Endothelial cell of umbilical vein (primary cell): ENCODE results near the gene SRGAP3. TPM values are rescaled to one million over a fixed set of nuclear protein-coding genes. Genes with fewer than 3 reads are reported as not detected.
A peak's percentile ranks its signal among the peaks of the same experiment; 100 is the strongest.

Source experiments
- BruUV-seq: library from RNA; stranded (reverse); fragments of 400-500 nt; replicated peaks from 2 replicates; lab custom pipeline; 2021; lab: Mats Ljungman, UMichigan
- CTCF ChIA-PET: fragments of 300-600, 350-600 bp; sonication (Branson Sonifier 250); formaldehyde crosslinking; loops from one replicate; lab custom pipeline; 2021; ENCODE audit warnings: antibody characterized with exemption, inconsistent platforms; lab: Charles Lee
- POLR2A ChIA-PET: fragments of 300-600, 350-600 bp; sonication (Branson Sonifier 250); formaldehyde crosslinking; loops from one replicate; lab custom pipeline; 2021; ENCODE audit warnings: antibody characterized with exemption, inconsistent platforms; lab: Charles Lee
- DNase-seq: peaks from one replicate; pipeline ENCODE4 v3.0.0-alpha.2; 2011; ENCODE audit warnings: low read depth, low spot score
- FAIRE-seq: peaks from 2 replicates; lab custom pipeline; 2011; peaks lifted over from hg19 to GRCh38; lab: Jason Lieb, UNC
- H2AFZ ChIP-seq: 2 replicates; pipeline ENCODE4 v1.6.0; 2012; ENCODE audit warnings: low read depth, low read length, control low read depth, inconsistent platforms
- H3K27ac ChIP-seq: 2 replicates; pipeline ENCODE4 v1.5.1; 2011; ENCODE audit warnings: low read depth, mild to moderate bottlenecking, control low read depth, low read length, moderate library complexity; ENCODE audit not compliant: insufficient read depth
- H3K27me3 ChIP-seq, 2 experiments: 2 replicates each; pipeline versions ENCODE4 v1.6.0 to v1.6.1; 2011; ENCODE audit warnings: low read length in 2 of 2, mixed read lengths in 1 of 2; ENCODE audit not compliant: control insufficient read depth in 2 of 2, insufficient read depth in 2 of 2
- H3K36me3 ChIP-seq, 2 experiments: 2 replicates in 1 of 2; 3 replicates in 1 of 2; pipeline ENCODE4 v1.5.1; 2011; ENCODE audit warnings: low read length in 2 of 2, mild to moderate bottlenecking in 1 of 2, moderate library complexity in 1 of 2; ENCODE audit not compliant: control insufficient read depth in 2 of 2, insufficient read depth in 2 of 2; ENCODE audit errors: extremely low read depth in 1 of 2
- H3K4me1 ChIP-seq: 3 replicates; pipeline ENCODE4 v1.5.1; 2011; ENCODE audit warnings: mild to moderate bottlenecking, low read length; ENCODE audit not compliant: control insufficient read depth, insufficient read depth; ENCODE audit errors: extremely low read depth
- H3K4me2 ChIP-seq: 2 replicates; pipeline ENCODE4 v1.6.1; 2011; ENCODE audit warnings: low read length, control low read depth, mixed read lengths; ENCODE audit not compliant: insufficient read depth
- H3K4me3 ChIP-seq, 3 experiments: fragments of 200-600 bp in 1 of 3; sonication (generic), shearing (Covaris generic) in 1 of 3; replicated peaks in 1 of 3; 2 replicates each; pipeline ENCODE4 v1.5.1; 2011 to 2016; ENCODE audit warnings: control low read depth in 3 of 3, low read length in 3 of 3, mild to moderate bottlenecking in 2 of 3, inconsistent platforms in 1 of 3, low read depth in 1 of 3, moderate library complexity in 1 of 3; ENCODE audit not compliant: insufficient read depth in 1 of 3
- H3K79me2 ChIP-seq: 2 replicates; pipeline ENCODE4 v1.6.0; 2012; ENCODE audit warnings: low read length, inconsistent platforms; ENCODE audit not compliant: control insufficient read depth, insufficient read depth
- H3K9ac ChIP-seq: replicated peaks from 2 replicates; pipeline ENCODE3; 2011; ENCODE audit warnings: low read length, control low read depth; ENCODE audit not compliant: insufficient read depth; ENCODE audit errors: extremely low read depth
- H3K9me1 ChIP-seq: replicated peaks from 3 replicates; pipeline ENCODE4 v1.6.0; 2011; ENCODE audit warnings: mild to moderate bottlenecking, low read length; ENCODE audit not compliant: control insufficient read depth, insufficient read depth; ENCODE audit errors: extremely low read depth
- H3K9me3 ChIP-seq: replicated peaks from 2 replicates; pipeline ENCODE4 v1.5.1; 2012; ENCODE audit warnings: low read length, inconsistent platforms; ENCODE audit not compliant: control insufficient read depth, insufficient read depth
- H4K20me1 ChIP-seq: replicated peaks from 2 replicates; pipeline ENCODE3; 2011; ENCODE audit warnings: mild to moderate bottlenecking, low read length; ENCODE audit not compliant: control insufficient read depth, insufficient read depth; ENCODE audit errors: extremely low read depth
- EZH2 ChIP-seq: IDR thresholded peaks from 2 replicates; pipeline ENCODE4 v1.6.1; 2012; ENCODE audit warnings: borderline replicate concordance, low read depth, mild to moderate bottlenecking, moderate library complexity, low read length, inconsistent platforms; ENCODE audit not compliant: severe bottlenecking
- FOS ChIP-seq: IDR thresholded peaks from 2 replicates; pipeline ENCODE4 v1.6.1; 2011; ENCODE audit warnings: mild to moderate bottlenecking, low read length, moderate library complexity, borderline replicate concordance; ENCODE audit not compliant: insufficient read depth
- GATA2 ChIP-seq: IDR thresholded peaks from 2 replicates; pipeline ENCODE4 v1.7.0; 2011; ENCODE audit warnings: low read depth, mild to moderate bottlenecking, moderate library complexity, mixed read lengths, low read length; ENCODE audit not compliant: insufficient read length, insufficient read depth
- JUN ChIP-seq: IDR thresholded peaks from 2 replicates; pipeline ENCODE4 v1.6.1; 2011; ENCODE audit warnings: borderline replicate concordance, low read depth; ENCODE audit not compliant: insufficient read length, insufficient read depth
- MYC ChIP-seq: IDR thresholded peaks from one replicate; pipeline ENCODE4 v1.6.1; 2011; ENCODE audit warnings: mild to moderate bottlenecking, low read depth, low read length
- POLR2A ChIP-seq: IDR thresholded peaks from 2 replicates; pipeline ENCODE4 v1.6.1; 2012; ENCODE audit warnings: low read depth, mild to moderate bottlenecking, control low read depth, low read length
- POLR2AphosphoS5 ChIP-seq: IDR thresholded peaks from 2 replicates; pipeline ENCODE4 v1.6.1; 2012; ENCODE audit warnings: low read depth, mild to moderate bottlenecking, control low read depth, low read length, moderate library complexity; ENCODE audit not compliant: insufficient read depth
- dilution Hi-C: fragments of 300-500 bp; cut with MboI; formaldehyde crosslinking; loops from one replicate; pipeline ENCODE4 v1.15.0; 2019; ENCODE audit warnings: low sequenced_read_pairs; ENCODE audit not compliant: extremely low pct_ligation_motif_present
- intact Hi-C: fragments of 100-400 bp; cut with micrococcal nuclease; formaldehyde crosslinking; loops from one replicate; pipeline ENCODE4 v1.10.0; 2022
- polyA plus RNA-seq, 4 experiments: library from polyadenylated mRNA; depleted of rRNA in 3 of 4; stranded (reverse) in 3 of 4; unstranded in 1 of 4; fragments of >200 nt; gene quantifications; 2 replicates each; pipeline versions ENCODE4 v1.2.1 to v1.2.3, GENCODE V29; 2011 to 2012; ENCODE audit warnings: missing spikeins in 1 of 4
- total RNA-seq: library from RNA; stranded (reverse); gene quantifications from 2 replicates; pipeline ENCODE4 v1.2.3, GENCODE V29; 2021
- TF ChIP-seq, protein P1 (sequence below): IDR thresholded peaks from 2 replicates; pipeline ENCODE4 v1.6.1; 2011; ENCODE audit not compliant: insufficient read depth, insufficient read length
- TF ChIP-seq, protein P2 (sequence below), 2 donors: IDR thresholded peaks; 1 replicate in 1 of 2; 2 replicates in 1 of 2; pipeline ENCODE4 v1.5.1; 2011; ENCODE audit warnings: low read length in 2 of 2, mild to moderate bottlenecking in 2 of 2, moderate library complexity in 2 of 2, control low read depth in 1 of 2, inconsistent platforms in 1 of 2, low read depth in 1 of 2; ENCODE audit not compliant: insufficient read depth in 1 of 2; ENCODE audit errors: extremely low read depth in 1 of 2

Gene SRGAP3
- total and polyA plus RNA-seq, 2 donors (not counting 3 experiments of a cell fraction or from before 2014, with no cell fraction given) = 0.06 TPM; not detected in 1

DNA sequence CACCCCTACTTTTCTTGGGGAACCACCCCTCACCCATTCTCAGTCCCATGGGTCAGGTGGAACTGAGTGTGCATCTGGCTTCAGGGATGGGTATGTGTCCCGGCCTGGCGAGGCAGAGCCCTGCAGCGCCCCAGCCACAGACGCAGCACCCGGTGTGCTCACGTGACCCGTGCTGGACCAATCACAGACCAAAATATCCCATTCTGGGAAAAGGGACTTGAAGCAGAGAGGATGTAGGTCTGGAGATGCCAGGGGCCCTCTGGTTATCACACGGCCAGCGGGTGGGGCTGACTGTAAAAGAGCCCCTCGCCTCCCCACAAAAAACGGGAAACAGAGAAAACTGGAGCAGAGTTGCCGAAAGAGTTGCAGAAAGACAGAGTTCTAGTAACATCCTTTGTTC lies 148.2 kb downstream of the SRGAP3 start:
- Histone ChIP-seq H3K4me2 (no peak overlapping the region), H4K20me1 (no peaks in the 10 kb centered on the region), H3K4me3 (no peak overlapping the region), H2AFZ (no peak overlapping the region), H3K36me3 (no peaks in the 10 kb centered on the region), H3K27me3 (no peaks in the 10 kb centered on the region), H3K27ac (no peak overlapping the region), H3K9me1 (no peaks in the 10 kb centered on the region), H3K79me2 (no peaks in the 10 kb centered on the region), H3K9me3 (no peaks in the 10 kb centered on the region), H3K4me1 (no peaks in the 10 kb centered on the region), H3K9ac (no peak overlapping the region)
- TF ChIP-seq MYC = no peak
- TF ChIP-seq JUN = no peak
- no peak for TF ChIP-seq POLR2AphosphoS5
- TF ChIP-seq FOS = no peak
- TF ChIP-seq, protein P1, sequence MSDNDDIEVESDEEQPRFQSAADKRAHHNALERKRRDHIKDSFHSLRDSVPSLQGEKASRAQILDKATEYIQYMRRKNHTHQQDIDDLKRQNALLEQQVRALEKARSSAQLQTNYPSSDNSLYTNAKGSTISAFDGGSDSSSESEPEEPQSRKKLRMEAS = no peak
- TF ChIP-seq GATA2 = no peak
- TF ChIP-seq, protein P2, sequence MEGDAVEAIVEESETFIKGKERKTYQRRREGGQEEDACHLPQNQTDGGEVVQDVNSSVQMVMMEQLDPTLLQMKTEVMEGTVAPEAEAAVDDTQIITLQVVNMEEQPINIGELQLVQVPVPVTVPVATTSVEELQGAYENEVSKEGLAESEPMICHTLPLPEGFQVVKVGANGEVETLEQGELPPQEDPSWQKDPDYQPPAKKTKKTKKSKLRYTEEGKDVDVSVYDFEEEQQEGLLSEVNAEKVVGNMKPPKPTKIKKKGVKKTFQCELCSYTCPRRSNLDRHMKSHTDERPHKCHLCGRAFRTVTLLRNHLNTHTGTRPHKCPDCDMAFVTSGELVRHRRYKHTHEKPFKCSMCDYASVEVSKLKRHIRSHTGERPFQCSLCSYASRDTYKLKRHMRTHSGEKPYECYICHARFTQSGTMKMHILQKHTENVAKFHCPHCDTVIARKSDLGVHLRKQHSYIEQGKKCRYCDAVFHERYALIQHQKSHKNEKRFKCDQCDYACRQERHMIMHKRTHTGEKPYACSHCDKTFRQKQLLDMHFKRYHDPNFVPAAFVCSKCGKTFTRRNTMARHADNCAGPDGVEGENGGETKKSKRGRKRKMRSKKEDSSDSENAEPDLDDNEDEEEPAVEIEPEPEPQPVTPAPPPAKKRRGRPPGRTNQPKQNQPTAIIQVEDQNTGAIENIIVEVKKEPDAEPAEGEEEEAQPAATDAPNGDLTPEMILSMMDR (IDR thresholded peaks at IDR 0.05; ENCODE audit: extremely low read depth in 1 of 2, insufficient read depth in 1 of 2, low read depth in 1 of 2, low read length in 2 of 2) = no peak
- TF ChIP-seq EZH2 = no peak
- TF ChIP-seq POLR2A = no peak
- intact Hi-C loops (no loop called here), dilution Hi-C loops (no loop called here)
- peak; percentile 7 for DNase-seq
- BruUV-seq = no TSS peak
- CTCF ChIA-PET = no interaction called here
- POLR2A ChIA-PET = no interaction called here
- FAIRE-seq = no peak
